Activated CD4-positive, alpha-beta memory T cell treated with anti-CD3 and anti-CD28 coated beads, Interleukin-2, amount 10 ng/mL, durations not matched to agents 7 days and 5 days (primary cell): ENCODE results near the gene FBXO17. TPM values are rescaled to one million over a fixed set of nuclear protein-coding genes. Genes with fewer than 3 reads are reported as not detected.
A peak's percentile ranks its signal among the peaks of the same experiment; 100 is the strongest.

Source experiments
- CTCF ChIA-PET: fragments of 350-600 bp; sonication (Branson Sonifier 250); formaldehyde crosslinking; loops from one replicate; lab custom pipeline; 2021; ENCODE audit warnings: antibody characterized with exemption, inconsistent platforms; lab: Charles Lee
- POLR2A ChIA-PET: fragments of 350-600 bp; sonication (Branson Sonifier 250); formaldehyde crosslinking; loops from one replicate; lab custom pipeline; 2021; ENCODE audit warnings: antibody characterized with exemption; lab: Charles Lee
- DNase-seq: peaks from one replicate; pipeline ENCODE4 v3.0.0-alpha.2; 2020
- H3K27ac Mint-ChIP-seq: one replicate; pipeline ENCODE4 v1.8.0; 2021; ENCODE audit warnings: mild to moderate bottlenecking, mixed read lengths
- H3K27me3 Mint-ChIP-seq: one replicate; pipeline ENCODE4 v1.8.0; 2021; ENCODE audit warnings: mixed read lengths
- H3K36me3 Mint-ChIP-seq: one replicate; pipeline ENCODE4 v1.8.0; 2021; ENCODE audit warnings: low read depth, mixed read lengths
- H3K4me1 Mint-ChIP-seq: one replicate; pipeline ENCODE4 v1.8.0; 2021; ENCODE audit warnings: mixed read lengths
- H3K4me3 Mint-ChIP-seq: one replicate; pipeline ENCODE4 v1.8.0; 2021; ENCODE audit warnings: mild to moderate bottlenecking, mixed read lengths
- H3K9me3 Mint-ChIP-seq: one replicate; pipeline ENCODE4 v1.8.0; 2021; ENCODE audit warnings: mixed read lengths
- total RNA-seq, 2 experiments: library from RNA; stranded (reverse); gene quantifications; one replicate each; pipeline ENCODE4 v1.2.3, GENCODE V29; 2021

FBXO17 gene
- total RNA-seq, 2 experiments from 2014 or later = 0.20 TPM; not detected in 1

DNA sequence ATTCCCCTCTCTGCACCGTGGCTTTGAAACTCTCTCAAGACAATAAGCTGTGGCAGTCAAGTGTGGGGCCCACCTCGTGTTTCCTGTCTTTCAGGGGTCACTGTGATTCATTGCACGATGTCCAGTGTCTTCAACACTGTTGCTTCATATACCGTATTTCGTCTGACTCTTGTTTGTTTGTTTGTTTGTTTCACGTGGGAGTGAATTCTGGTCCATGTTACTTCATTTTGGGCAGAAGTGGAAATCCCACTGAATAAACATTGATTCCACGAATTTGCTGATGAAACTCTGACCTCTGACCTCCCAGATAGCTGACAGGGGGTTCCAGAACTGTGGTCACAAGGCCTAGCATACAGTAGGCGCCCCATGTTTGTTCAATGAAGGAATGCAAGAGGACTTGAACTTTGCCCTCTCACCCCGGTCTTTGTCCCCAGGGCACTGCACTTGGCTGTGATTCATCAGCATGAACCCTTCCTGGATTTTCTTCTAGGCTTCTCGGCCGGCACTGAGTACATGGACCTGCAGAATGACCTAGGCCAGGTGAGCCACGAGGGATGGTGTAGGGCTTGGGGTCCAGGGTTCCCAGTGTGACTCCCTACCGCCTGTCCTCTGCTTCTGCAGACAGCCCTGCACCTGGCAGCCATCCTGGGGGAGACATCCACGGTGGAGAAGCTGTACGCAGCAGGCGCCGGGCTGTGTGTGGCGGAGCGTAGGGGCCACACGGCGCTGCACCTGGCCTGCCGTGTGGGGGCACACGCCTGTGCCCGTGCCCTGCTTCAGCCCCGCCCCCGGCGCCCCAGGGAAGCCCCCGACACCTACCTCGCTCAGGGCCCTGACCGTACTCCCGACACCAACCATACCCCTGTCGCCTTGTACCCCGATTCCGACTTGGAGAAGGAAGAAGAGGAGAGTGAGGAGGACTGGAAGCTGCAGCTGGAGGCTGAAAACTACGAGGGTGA is 70.7 kb downstream of the FBXO17 start:
- Mint-ChIP-seq H3K27me3 (no peaks in the 10 kb centered on the region), H3K9me3 (peaks cover 2% of the 10 kb centered on the region), H3K27ac (no peak overlapping the region), H3K36me3 (peaks cover 62% of the 10 kb centered on the region), H3K4me3 (no peak overlapping the region), H3K4me1 (peaks cover 27% of the 10 kb centered on the region)
- DNase-seq = no peak
- ChIA-PET CTCF (interaction anchor here (2.4 kb wide), 1 partner anchor 25 kb away, joined by 8 read pairs; the partner anchor contains the start of genes MRPS12 and SARS2), POLR2A (no interaction called here)

DNA sequence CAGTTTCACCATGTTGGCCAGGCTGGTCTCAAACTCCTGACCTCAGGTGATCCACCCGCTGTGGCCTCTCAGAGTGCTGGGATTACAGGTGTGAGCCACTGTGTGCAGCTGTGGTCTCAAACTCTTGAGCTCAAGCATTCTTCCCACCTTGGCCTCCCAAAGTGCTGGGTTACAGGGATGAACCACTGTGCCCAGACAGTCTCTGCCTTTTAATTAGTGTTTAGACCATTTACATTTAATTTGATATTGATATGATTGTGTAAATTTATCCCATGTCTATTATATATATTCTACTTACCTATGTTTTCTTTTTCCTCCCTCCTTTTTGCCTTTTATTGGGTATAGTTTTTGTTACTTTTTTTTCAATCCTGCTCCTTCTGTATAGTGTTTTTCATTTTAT is 73.9 kb downstream of the FBXO17 start:
- Mint-ChIP-seq H3K4me1 (peaks cover 49% of the 10 kb centered on the region), H3K36me3 (peaks cover 42% of the 10 kb centered on the region)
- POLR2A ChIA-PET = interaction anchor here (1.9 kb wide), 1 partner anchor 70 kb away, joined by 8 read pairs; the partner anchor contains the start of gene ECH1

DNA sequence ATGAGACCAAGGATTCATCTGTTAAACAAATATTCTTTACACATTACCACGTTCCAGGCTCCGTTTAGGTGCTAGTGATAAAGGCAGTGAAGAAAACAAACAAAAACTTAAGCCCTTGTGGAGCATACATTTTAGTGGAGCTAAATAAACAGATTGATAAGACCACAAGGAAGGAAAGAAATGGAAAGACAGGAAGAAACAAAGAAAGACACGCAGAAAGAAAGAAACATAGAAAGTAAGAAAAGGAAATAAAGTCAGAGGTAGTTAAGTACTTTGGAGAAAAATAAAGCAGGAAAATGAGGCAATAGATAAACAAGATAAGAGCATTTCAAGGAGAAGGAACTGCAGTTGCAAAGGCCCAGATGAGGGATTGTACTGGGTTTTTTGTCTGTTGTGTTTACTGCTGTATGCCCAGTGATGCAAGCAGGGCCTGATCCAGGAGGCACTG is 74.8 kb downstream of the FBXO17 start:
- Mint-ChIP-seq H3K4me1 (peaks cover 49% of the 10 kb centered on the region), H3K4me3 (peak overlapping the region; percentile 98), H3K27me3 (no peaks in the 10 kb centered on the region), H3K36me3 (peaks cover 36% of the 10 kb centered on the region), H3K27ac (peak overlapping the region; percentile 73), H3K9me3 (peaks cover 2% of the 10 kb centered on the region)
- CTCF ChIA-PET = interaction anchor here (0.6 to 3.5 kb wide), 6 partner anchors 14 to 498 kb away, joined by 3 to 62 read pairs (median 6); partner anchors contain the start of genes ECH1, FAM98C, MRPS12 and SARS2
- POLR2A ChIA-PET = interaction anchor here (0.6 to 2.0 kb wide), 15 partner anchors 11 to 526 kb away, joined by 3 to 22 read pairs (median 5); partner anchors contain the start of genes CCER2, ECH1, MRPS12 and PSMD8
- no peak for DNase-seq

More for the DNA sequence above, 73.9 kb downstream of the FBXO17 start:
- Mint-ChIP-seq H3K27me3 (no peaks in the 10 kb centered on the region), H3K4me3 (peak overlapping the region; percentile 26), H3K9me3 (peaks cover 2% of the 10 kb centered on the region), H3K27ac (no peak overlapping the region)
- no peak for DNase-seq
- CTCF ChIA-PET = interaction anchor here (0.8 to 3.5 kb wide), 4 partner anchors 15 to 286 kb away, joined by 3 to 62 read pairs (median 9); partner anchors contain the start of genes MRPS12 and SARS2

DNA sequence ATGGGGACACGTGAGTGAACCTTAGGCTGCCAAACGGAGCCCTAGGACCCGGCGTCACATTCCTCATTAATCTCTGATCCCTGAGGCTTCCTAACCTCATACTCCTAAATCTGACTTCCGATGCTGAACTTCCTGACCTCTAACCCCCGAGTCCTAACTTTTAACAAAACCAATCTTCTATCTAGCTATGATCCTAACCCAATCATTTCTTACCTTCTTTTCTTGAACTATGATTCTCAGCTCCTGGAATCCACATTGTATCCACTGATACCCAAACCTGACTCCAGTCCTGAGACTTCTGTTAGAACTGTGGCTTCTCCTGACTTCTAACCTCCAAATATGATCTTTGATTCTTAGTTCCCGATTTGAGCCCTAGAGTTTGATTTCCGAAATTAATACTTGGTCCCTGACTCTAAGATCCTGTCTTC is 75.3 kb downstream of the FBXO17 start:
- DNase-seq = no peak
- Mint-ChIP-seq H3K4me1 (peaks cover 49% of the 10 kb centered on the region), H3K27ac (peak overlapping the region; percentile 86), H3K27me3 (no peaks in the 10 kb centered on the region), H3K9me3 (peaks cover 2% of the 10 kb centered on the region), H3K36me3 (peaks cover 31% of the 10 kb centered on the region), H3K4me3 (peak overlapping the region; percentile 98)
- ChIA-PET POLR2A (interaction anchor here (0.9 to 2.0 kb wide), 15 partner anchors 12 to 526 kb away, joined by 3 to 22 read pairs (median 5); partner anchors contain the start of genes CCER2, ECH1, HNRNPL and MRPS12), CTCF (interaction anchor here (0.6 to 3.5 kb wide), 6 partner anchors 13 to 497 kb away, joined by 3 to 62 read pairs (median 6); partner anchors contain the start of genes ECH1, FAM98C, MRPS12 and SARS2)

DNA sequence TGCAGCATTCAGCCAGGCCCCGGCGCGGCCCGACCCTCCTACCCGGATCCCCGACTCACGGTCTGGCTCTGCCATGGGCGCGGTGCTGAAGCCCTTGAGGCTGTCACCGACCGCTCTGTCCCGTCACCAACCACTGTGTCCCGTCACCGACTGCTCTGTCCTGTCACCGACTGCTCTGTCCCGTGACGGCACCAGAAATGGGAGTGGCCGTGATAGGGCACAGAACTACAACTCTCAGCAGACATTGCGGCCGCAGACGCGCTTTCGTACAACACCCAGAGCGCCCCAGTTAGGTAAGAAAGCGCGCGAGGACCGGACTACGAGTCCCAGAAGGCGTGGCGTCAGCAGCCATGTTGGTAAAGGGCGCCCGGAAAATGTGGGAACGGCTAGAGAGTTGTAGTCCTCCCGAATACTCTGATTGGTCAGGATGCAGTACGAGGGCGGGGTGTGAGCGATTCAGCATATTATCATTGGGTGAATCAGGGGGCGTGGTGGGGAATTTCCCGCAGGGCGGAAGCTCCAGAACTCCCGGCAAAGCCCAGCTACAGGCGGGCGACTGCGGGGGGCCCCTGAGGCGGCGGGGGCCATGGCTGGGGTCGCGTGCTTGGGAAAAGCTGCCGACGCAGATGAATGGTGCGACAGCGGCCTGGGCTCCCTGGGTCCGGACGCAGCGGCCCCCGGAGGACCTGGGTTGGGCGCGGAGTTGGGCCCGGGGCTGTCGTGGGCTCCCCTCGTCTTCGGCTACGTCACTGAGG is 75.9 kb downstream of the FBXO17 start, which contains the start of the genes NFKBIB and SIRT2:
Gene NFKBIB, plus strand, starts transcription at position 523 of the 755 bp plus-strand sequence. Its CDS starts 64 bp downstream, at position 587.
Gene SIRT2, minus strand, starts transcription at position 172 of the 755 bp plus-strand sequence. Its CDS starts 97 bp downstream, at position 75.
- peak; percentile 100 for DNase-seq
- peaks cover 48% of the 10 kb centered on the region for H3K4me1 Mint-ChIP-seq
- peak within 1 kb of the TSS; percentile 98 for H3K4me3 Mint-ChIP-seq
- H3K27ac Mint-ChIP-seq = peak within 1 kb of the TSS; percentile 89
- H3K9me3 Mint-ChIP-seq = peaks cover 2% of the 10 kb centered on the region
- POLR2A ChIA-PET = interaction anchor here (1.0 to 2.0 kb wide), 13 partner anchors 12 to 525 kb away, joined by 3 to 22 read pairs (median 5); partner anchors contain the start of genes ECH1, HNRNPL, MRPS12 and PSMD8
- CTCF ChIA-PET = interaction anchor here (1.0 to 3.5 kb wide), 5 partner anchors 12 to 497 kb away, joined by 3 to 62 read pairs (median 8); partner anchors contain the start of genes ECH1, FAM98C, MRPS12 and SARS2
- H3K27me3 Mint-ChIP-seq = no peaks in the 10 kb centered on the region
- H3K36me3 Mint-ChIP-seq = peaks cover 27% of the 10 kb centered on the region

DNA sequence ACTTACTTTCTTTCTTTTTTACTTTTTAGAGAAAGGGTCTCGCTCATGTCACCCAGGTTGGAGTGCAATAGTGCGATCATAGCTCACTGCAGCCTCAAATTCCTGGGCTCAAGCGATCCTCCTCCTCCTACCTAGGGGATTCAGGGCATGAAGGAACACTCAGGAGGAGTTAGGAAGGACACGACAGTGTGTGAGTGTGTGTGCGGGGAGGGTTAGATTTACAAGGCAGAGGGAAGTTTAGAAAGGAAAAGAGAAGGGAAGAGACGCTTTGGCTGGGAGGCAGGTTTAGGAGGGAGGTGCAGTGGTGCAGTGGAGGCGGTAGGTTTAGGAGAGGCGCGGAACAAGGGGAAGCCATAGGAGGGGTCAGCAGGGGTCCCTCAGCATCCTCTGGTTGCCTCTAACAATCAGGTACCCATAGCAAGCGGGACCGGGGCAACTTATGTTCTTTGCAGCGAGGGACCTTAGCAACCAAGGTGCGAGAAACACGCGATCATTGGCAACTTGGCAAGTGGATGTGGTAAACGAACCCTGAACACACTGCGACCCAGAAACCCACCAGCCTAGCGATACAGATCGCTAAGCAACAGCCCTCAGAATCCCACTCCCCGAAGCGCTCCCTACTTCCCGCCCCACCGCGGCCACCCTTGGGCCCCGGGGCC is 76.6 kb downstream of the FBXO17 start:
- no peak for DNase-seq
- Mint-ChIP-seq H3K27ac (peak overlapping the region; percentile 89), H3K36me3 (peaks cover 20% of the 10 kb centered on the region), H3K9me3 (peaks cover 2% of the 10 kb centered on the region), H3K4me1 (peaks cover 43% of the 10 kb centered on the region), H3K4me3 (peak overlapping the region; percentile 98), H3K27me3 (no peaks in the 10 kb centered on the region)
- POLR2A ChIA-PET = interaction anchor here (2.0 kb wide), 1 partner anchor 31 kb away, joined by 22 read pairs; the partner anchor contains the start of genes MRPS12 and SARS2
- CTCF ChIA-PET = interaction anchor here (0.6 to 2.9 kb wide), 2 partner anchors 32 to 33 kb away, joined by 5 to 8 read pairs; partner anchors contain the start of genes MRPS12 and SARS2

DNA sequence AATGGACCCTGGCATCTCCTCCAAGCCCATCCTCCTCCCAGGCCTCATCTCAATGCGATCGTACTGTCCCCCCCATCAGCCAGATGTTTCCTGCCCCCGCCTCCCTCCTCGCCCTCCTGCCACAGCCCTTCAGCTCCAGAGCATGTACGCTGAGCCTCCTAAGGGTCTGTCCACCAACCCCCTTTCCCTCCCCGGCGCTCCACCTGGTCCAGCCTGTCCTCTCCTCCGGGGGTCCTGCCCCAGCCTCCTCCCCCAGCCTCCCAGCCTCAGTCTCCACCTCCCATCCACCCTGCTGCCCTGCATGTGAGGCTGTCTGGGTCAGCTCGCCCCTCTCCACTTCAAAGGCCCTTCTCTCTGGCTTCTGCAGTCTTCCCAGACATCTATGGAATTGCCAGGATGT is 80.6 kb downstream of the FBXO17 start:
- Mint-ChIP-seq H3K36me3 (peaks cover 6% of the 10 kb centered on the region), H3K4me1 (peaks cover 21% of the 10 kb centered on the region), H3K27ac (no peak overlapping the region), H3K9me3 (no peaks in the 10 kb centered on the region), H3K4me3 (no peak overlapping the region), H3K27me3 (no peaks in the 10 kb centered on the region)
- ChIA-PET POLR2A (no interaction called here), CTCF (no interaction called here)
- no peak for DNase-seq

DNA sequence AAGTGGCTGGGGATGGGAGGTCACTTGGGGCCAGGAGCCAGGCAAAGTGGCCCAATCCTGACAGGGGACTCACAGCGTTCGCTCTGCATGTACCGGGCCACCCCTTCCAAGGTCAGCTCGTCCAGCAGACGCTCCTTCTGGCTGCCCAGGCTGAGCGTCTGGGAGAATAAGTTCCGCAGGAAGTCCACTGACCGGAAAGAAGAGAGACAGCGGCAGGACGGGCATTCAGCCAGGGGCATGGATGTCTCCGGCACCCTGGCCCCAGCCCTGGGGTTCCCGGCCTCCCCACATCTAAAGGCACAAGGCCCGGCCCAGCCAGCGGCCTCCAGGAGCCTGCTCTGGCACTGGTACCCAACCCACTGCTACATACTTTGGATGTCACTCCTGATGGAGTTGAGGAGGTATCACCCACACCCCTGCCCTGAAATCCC is 82.2 kb downstream of the FBXO17 start:
- no peak overlapping the region for H3K27ac Mint-ChIP-seq
- CTCF ChIA-PET = interaction anchor here (1.0 to 1.1 kb wide), 2 partner anchors 24 to 275 kb away, joined by 3 to 4 read pairs; no protein-coding TSS in a partner anchor

DNA sequence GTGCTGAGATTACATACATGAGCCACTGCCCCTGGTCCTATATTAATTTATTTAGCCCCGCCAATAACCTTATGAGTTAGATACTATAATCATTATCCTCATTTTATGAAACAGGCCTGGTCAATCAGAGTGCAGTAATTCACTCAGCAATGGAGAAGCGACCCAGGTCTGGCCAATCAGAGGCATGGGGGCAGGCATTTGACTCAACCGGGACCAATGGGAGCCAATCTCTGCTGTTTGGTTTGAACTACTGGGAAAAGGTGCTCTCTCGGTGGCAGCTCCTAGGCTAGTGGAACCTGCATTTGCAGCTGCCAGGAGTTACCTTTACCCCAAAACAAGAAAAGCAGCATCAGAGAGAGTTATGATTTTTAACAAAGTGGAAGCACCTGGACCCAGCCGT is 82.7 kb downstream of the FBXO17 start:
- H3K9me3 Mint-ChIP-seq = no peaks in the 10 kb centered on the region
- ChIA-PET POLR2A (no interaction called here), CTCF (interaction anchor here (1.0 kb wide), 1 partner anchor 275 kb away, joined by 4 read pairs; no protein-coding TSS in a partner anchor)
- H3K4me1 Mint-ChIP-seq = peaks cover 10% of the 10 kb centered on the region
- no peak overlapping the region for H3K27ac Mint-ChIP-seq
- no peaks in the 10 kb centered on the region for H3K27me3 Mint-ChIP-seq
- peaks cover 6% of the 10 kb centered on the region for H3K36me3 Mint-ChIP-seq
- no peak for DNase-seq
- no peak overlapping the region for H3K4me3 Mint-ChIP-seq

More for the DNA sequence above, 82.2 kb downstream of the FBXO17 start:
- no peaks in the 10 kb centered on the region for H3K9me3 Mint-ChIP-seq
- no peak for DNase-seq
- H3K36me3 Mint-ChIP-seq = peaks cover 6% of the 10 kb centered on the region
- no peaks in the 10 kb centered on the region for H3K27me3 Mint-ChIP-seq
- POLR2A ChIA-PET = no interaction called here
- H3K4me1 Mint-ChIP-seq = peaks cover 15% of the 10 kb centered on the region
- H3K4me3 Mint-ChIP-seq = no peak overlapping the region

DNA sequence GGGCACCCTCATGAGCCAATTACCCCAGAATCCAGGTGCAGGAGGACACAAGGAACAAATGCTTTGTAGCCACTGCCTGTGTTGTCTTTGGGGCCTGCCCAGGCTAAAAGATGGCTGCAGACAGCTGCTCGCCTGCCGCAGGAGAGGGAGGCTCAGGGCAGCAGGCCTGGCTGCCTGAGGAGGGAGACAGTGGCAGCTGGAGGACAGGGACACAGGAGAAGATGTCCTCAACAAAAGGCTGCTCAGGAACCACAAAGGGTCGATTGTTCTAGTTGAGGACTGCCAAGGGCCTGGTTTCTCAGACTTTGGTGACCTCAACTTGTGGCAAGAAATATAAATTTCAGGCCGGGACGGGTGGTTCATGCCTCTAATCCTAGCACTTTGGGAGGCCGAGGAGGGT is 83.8 kb downstream of the FBXO17 start:
- H3K4me3 Mint-ChIP-seq = no peak overlapping the region
- peaks cover 3% of the 10 kb centered on the region for H3K4me1 Mint-ChIP-seq
- peaks cover 6% of the 10 kb centered on the region for H3K36me3 Mint-ChIP-seq
- no peak for DNase-seq
- H3K27me3 Mint-ChIP-seq = no peaks in the 10 kb centered on the region
- no peak overlapping the region for H3K27ac Mint-ChIP-seq
- ChIA-PET POLR2A (no interaction called here), CTCF (no interaction called here)
- H3K9me3 Mint-ChIP-seq = no peaks in the 10 kb centered on the region
